Left ventricle myocardium inferior (tissue), 1 donor: ENCODE measurements around the gene RAMP2. TPM values are rescaled to one million over a fixed set of nuclear protein-coding genes. Genes with fewer than 3 reads are reported as not detected.
A peak's percentile ranks its signal among the peaks of the same experiment; 100 is the strongest.
"Not testable (repeated sequence)": the region's sequence is repeated elsewhere in the genome, so short reads cannot be mapped to it uniquely, and the experiment has no call there.

Experiments
- DNase-seq: peaks from one replicate; pipeline ENCODE4 v3.0.0-alpha.2; 2020
- H3K27ac ChIP-seq: fragments of 200-600 bp; replicated peaks from 2 replicates; pipeline ENCODE4 v1.8.0; 2021
- H3K27me3 ChIP-seq: fragments of 200-600 bp; 2 replicates; pipeline ENCODE4 v1.8.0; 2021; ENCODE audit warnings: low read depth
- H3K36me3 ChIP-seq: fragments of 200-600 bp; 2 replicates; pipeline ENCODE4 v1.8.0; 2021
- H3K4me1 ChIP-seq: fragments of 200-600 bp; 2 replicates; pipeline ENCODE4 v1.8.0; 2021
- H3K4me3 ChIP-seq: fragments of 200-600 bp; 2 replicates; pipeline ENCODE4 v1.8.0; 2021; ENCODE audit warnings: mild to moderate bottlenecking, moderate library complexity
- H3K9me3 ChIP-seq: fragments of 200-600 bp; replicated peaks from 2 replicates; pipeline ENCODE4 v1.8.0; 2021
- CTCF ChIP-seq: fragments of 200-600 bp; IDR thresholded peaks from 2 replicates; pipeline ENCODE4 v1.8.0; 2021; ENCODE audit warnings: antibody characterized with exemption, mild to moderate bottlenecking, borderline replicate concordance
- intact Hi-C: fragments of 100-400 bp; cut with micrococcal nuclease; formaldehyde crosslinking; loops from one replicate; pipeline ENCODE4 v1.11.0; 2022
- long read RNA-seq: library from polyadenylated mRNA; unstranded; transcript quantifications from one replicate; pipeline ENCODE4 v2.0.0, GENCODE V29; 2021
- total RNA-seq: library from RNA; stranded (reverse); fragmentation: NEBNext Ultra II Directional; extraction: Animal tissue kit (Norgen Biotek cat#: 25700); gene quantifications from one replicate; pipeline ENCODE4 v1.2.1, GENCODE V29; 2021
- donor health status: DM: no; HTN: yes; CAD: no; lungs with severe emphysema.

The RAMP2 gene
- 37.7 TPM for total RNA-seq
- long read RNA-seq, transcript RAMP2-201 (4 exons, 780 nt), result major isoform, 14 of 17 reads
- long read RNA-seq, partial matches to known transcripts, result 1 of 17 reads
- long read RNA-seq, other reads (novel, unspliced or antisense), result 2 of 17 reads

- Histone ChIP-seq H3K4me1 (peaks cover 38% of the 10 kb centered on the region), H3K36me3 (no peaks in the 10 kb centered on the region), H3K4me3 (peak within 1 kb of the TSS; percentile 81), H3K9me3 (no peaks in the 10 kb centered on the region), H3K27ac (peak within 1 kb of the TSS; percentile 94), H3K27me3 (peaks cover 26% of the 10 kb centered on the region)
- DNase-seq, result peak; percentile 36
- intact Hi-C loops, result no loop called here
- peak; percentile 11 for TF ChIP-seq CTCF
Observed at GRCh38 chr17:42760652-42761581, at the start of gene RAMP2. TSS of gene RAMP2 (plus strand) at chr17:42761227. CDS start at chr17:42761262, 35 bp downstream.

GRCh38 chr17:42720996-42721583 is 39.9 kb upstream of the RAMP2 start:
- intact Hi-C loops, result loop anchor here (2.0 kb wide), 1 partner anchor 42 kb away; no protein-coding TSS in a partner anchor
- H3K27ac ChIP-seq, result no peak overlapping the region

GRCh38 chr17:42723636-42724035 is 37.4 kb upstream of the RAMP2 start:
- Histone ChIP-seq H3K36me3 (peaks cover 97% of the 10 kb centered on the region), H3K9me3 (no peaks in the 10 kb centered on the region), H3K4me1 (no peaks in the 10 kb centered on the region), H3K27ac (no peak overlapping the region), H3K4me3 (no peak overlapping the region), H3K27me3 (no peaks in the 10 kb centered on the region)
- intact Hi-C loops, result no loop called here
- DNase-seq, result no peak
- no peak for TF ChIP-seq CTCF

More at GRCh38 chr17:42720996-42721583, 39.9 kb upstream of the RAMP2 start:
- peaks cover 97% of the 10 kb centered on the region for H3K36me3 ChIP-seq
- peak; percentile 75 for TF ChIP-seq CTCF
- H3K9me3 ChIP-seq, result no peaks in the 10 kb centered on the region
- no peak for DNase-seq
- H3K4me1 ChIP-seq, result no peaks in the 10 kb centered on the region
- no peaks in the 10 kb centered on the region for H3K27me3 ChIP-seq
- H3K4me3 ChIP-seq, result no peak overlapping the region

GRCh38 chr17:42725143-42725542 is 35.9 kb upstream of the RAMP2 start:
- Histone ChIP-seq H3K27me3 (no peaks in the 10 kb centered on the region), H3K27ac (no peak overlapping the region), H3K9me3 (no peaks in the 10 kb centered on the region), H3K4me3 (no peak overlapping the region), H3K36me3 (peaks cover 97% of the 10 kb centered on the region), H3K4me1 (no peaks in the 10 kb centered on the region)
- no peak for TF ChIP-seq CTCF
- DNase-seq, result no peak
- intact Hi-C loops, result no loop called here

GRCh38 chr17:42740699-42741098 is 20.3 kb upstream of the RAMP2 start:
- Histone ChIP-seq H3K4me3 (no peak overlapping the region), H3K27ac (no peak overlapping the region), H3K9me3 (no peaks in the 10 kb centered on the region), H3K36me3 (peaks cover 4% of the 10 kb centered on the region), H3K4me1 (peaks cover 41% of the 10 kb centered on the region), H3K27me3 (no peaks in the 10 kb centered on the region)
- no peak for DNase-seq
- no peak for TF ChIP-seq CTCF
- intact Hi-C loops, result no loop called here

GRCh38 chr17:42742916-42743315 is 18.1 kb upstream of the RAMP2 start:
- H3K27me3 ChIP-seq, H3K9me3 ChIP-seq, H3K4me3 ChIP-seq, H3K36me3 ChIP-seq, intact Hi-C loops, H3K27ac ChIP-seq, DNase-seq: not testable (repeated sequence)
- H3K4me1 ChIP-seq, result peaks cover 33% of the 10 kb centered on the region
